Measurements from ENCODE around the gene DNM1. TPM values are rescaled to one million over a fixed set of nuclear protein-coding genes. Genes with fewer than 3 reads are reported as not detected.

The DNM1 gene
- total and polyA plus RNA-seq, 2 of the 8 experiments (the other 6 are each of a cell fraction or from before 2014, with no cell fraction given), result 34.3 to 62.7 TPM

GRCh38 chr9:128203024-128203706 lies at the start of gene DNM1 (continued):
- peak; percentile 82 to 89 (median 89) for TF ChIP-seq CTCF (IDR thresholded peaks at IDR 0.05; ENCODE audit: control extremely low read depth in 1 of 3, insufficient read depth in 1 of 3, low read depth in 1 of 3, low read length in 3 of 3)
- no peak for TF ChIP-seq CHD1 (IDR thresholded peaks at IDR 0.05; ENCODE audit: low read depth, low read length)
- TF ChIP-seq TAF7 (optimal IDR thresholded peaks at IDR 0.05; ENCODE audit: borderline replicate concordance, low read depth, low read length), result peak; percentile 55
- TF ChIP-seq JUND (IDR thresholded peaks at IDR 0.05; ENCODE audit: low read length), result 0 out of 2 replicates have a peak, but pooled peaks have one; percentile 24
- TF ChIP-seq CEBPB (IDR thresholded peaks at IDR 0.05; ENCODE audit: low read depth, low read length), result no peak
- peak in 1 of 2 experiments; percentile 28; a peak in 1 of 4 replicates for TF ChIP-seq RAD21 (IDR thresholded peaks at IDR 0.05 in 1 of 2, conservative IDR thresholded peaks at IDR 0.05 in 1 of 2; ENCODE audit: low read depth in 2 of 2, low read length in 2 of 2)
- no peak for TF ChIP-seq TEAD4 (IDR thresholded peaks at IDR 0.05; ENCODE audit: low read depth, low read length)
- TF ChIP-seq ATF3 (IDR thresholded peaks at IDR 0.05; ENCODE audit: insufficient read depth, low read depth, low read length), result no peak; the same call in 1 of the 2 replicates
- no peak; a peak in 1 of 4 replicates for TF ChIP-seq HDAC2 (IDR thresholded peaks at IDR 0.05; ENCODE audit: borderline replicate concordance in 1 of 2, low read depth in 2 of 2, low read length in 2 of 2)
- no peak for TF ChIP-seq RFX5 (IDR thresholded peaks at IDR 0.05; ENCODE audit: borderline replicate concordance, low read depth, low read length)
- TF ChIP-seq ASH2L (IDR thresholded peaks at IDR 0.05; ENCODE audit: low read length), result no peak
- TF ChIP-seq HDAC6 (IDR thresholded peaks at IDR 0.05; ENCODE audit: low read depth, low read length), result no peak
- no peak for TF ChIP-seq POLR2AphosphoS5 (IDR thresholded peaks at IDR 0.05; ENCODE audit: low read depth, low read length)
- no peak for TF ChIP-seq SIRT6 (IDR thresholded peaks at IDR 0.05; ENCODE audit: low read length)
- TF ChIP-seq USF2 (IDR thresholded peaks at IDR 0.05; ENCODE audit: low read length), result no peak
- no peak for TF ChIP-seq TCF12 (IDR thresholded peaks at IDR 0.05; ENCODE audit: low read depth, low read length)
- no peak for TF ChIP-seq SP1 (IDR thresholded peaks at IDR 0.05; ENCODE audit: low read depth, low read length)
- no peak for TF ChIP-seq BACH1 (IDR thresholded peaks at IDR 0.05; ENCODE audit: low read length)
